ENCODE measurements around the gene KLHL3. TPM values are rescaled to one million over a fixed set of nuclear protein-coding genes. Genes with fewer than 3 reads are reported as not detected.

Gene KLHL3
- total RNA-seq, 1 donor from 2014 or later, result 1.2 TPM

DNA sequence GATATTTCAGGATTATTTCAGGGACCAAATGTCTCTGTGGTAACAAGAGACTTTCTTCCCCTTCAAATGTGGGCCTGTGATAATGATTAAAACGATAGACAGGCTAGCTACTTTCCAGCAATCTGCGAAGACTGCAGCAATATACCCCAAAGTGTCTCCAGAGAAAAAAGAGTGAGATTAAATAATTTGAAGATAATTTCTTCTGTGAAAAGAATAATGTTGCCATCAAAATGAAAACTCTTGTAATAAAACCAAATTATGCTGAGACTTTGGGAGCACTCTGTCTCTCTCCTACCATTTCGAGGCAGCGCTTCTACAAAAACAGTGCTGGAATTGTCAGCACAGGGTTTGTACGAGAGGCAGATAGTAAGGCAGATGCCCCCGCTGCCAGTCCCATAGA is 132.5 kb downstream of the KLHL3 start:
- intact Hi-C loops (cut with micrococcal nuclease), result no loop called here
- H3K36me3 Mint-ChIP-seq (ENCODE audit: low read depth), result no peaks in the 10 kb centered on the region
- peaks cover 18% of the 10 kb centered on the region for H3K27me3 Mint-ChIP-seq (ENCODE audit: insufficient read depth)
- no peak overlapping the region for H3K27ac Mint-ChIP-seq
- H3K9me3 Mint-ChIP-seq, result no peaks in the 10 kb centered on the region
- H3K4me3 Mint-ChIP-seq, result no peak overlapping the region
- H3K4me1 Mint-ChIP-seq (ENCODE audit: low read depth), result no peaks in the 10 kb centered on the region
- no peak for DNase-seq (ENCODE audit: low spot score)

DNA sequence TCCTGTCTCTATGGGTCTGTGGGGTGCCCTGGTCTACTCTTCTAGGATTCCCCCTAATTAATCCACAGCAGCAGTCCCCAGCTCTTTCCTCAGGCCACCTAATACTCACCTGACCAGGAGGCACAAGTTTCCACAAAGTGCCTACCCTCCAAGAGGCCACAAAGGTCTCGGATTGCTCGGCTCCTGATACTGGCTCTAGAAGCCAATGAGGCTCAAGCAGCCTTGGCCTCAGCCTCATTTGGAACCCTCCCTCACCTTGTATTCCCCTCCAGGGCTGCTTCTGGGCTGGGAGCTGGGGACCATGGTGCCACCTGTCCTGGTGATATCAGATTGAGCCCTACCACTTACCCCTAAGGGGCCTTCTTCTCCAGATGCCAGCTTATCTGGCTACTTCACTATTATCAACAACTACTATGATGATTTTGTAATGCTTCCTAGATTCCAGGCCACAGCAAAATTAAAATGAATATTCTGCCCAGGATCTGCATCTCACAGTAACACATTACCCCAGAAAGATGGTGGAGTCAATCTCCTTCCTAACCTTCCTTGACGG is 133.1 kb downstream of the KLHL3 start:
- H3K4me3 Mint-ChIP-seq, result no peak overlapping the region
- peaks cover 15% of the 10 kb centered on the region for H3K27me3 Mint-ChIP-seq (ENCODE audit: insufficient read depth)
- H3K9me3 Mint-ChIP-seq, result no peaks in the 10 kb centered on the region
- H3K27ac Mint-ChIP-seq, result no peak overlapping the region
- DNase-seq (ENCODE audit: low spot score), result no peak
- H3K4me1 Mint-ChIP-seq (ENCODE audit: low read depth), result no peaks in the 10 kb centered on the region
- intact Hi-C loops (cut with micrococcal nuclease), result no loop called here
- H3K36me3 Mint-ChIP-seq (ENCODE audit: low read depth), result no peaks in the 10 kb centered on the region

DNA sequence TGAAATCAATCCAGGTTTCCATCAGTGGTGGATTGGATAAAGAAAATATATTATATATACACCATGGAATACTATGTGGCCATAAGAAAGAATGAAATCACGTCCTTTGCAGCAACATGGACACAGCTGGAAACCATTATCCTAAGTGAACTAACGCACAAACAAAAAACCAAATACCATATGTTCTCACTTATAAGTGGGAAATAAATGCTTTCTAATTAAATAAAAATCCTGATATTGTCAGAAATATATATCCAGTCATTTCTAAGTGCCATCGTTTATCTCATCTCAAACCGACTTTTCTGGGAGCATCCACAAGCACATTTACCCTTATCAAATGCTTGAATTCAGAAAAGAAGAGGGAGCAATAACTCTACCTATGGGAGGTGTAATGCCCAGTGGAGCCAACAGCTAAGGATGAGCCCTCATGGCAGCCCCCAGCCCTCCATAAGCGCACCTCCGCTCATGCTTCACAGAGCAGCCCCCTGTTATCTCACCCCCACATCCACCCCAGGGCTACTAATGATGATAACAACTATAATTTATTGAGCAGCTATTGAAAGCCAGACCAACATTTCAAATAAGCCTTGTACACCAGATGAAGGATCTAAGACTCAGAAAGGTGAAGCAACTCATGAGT is 135.0 kb downstream of the KLHL3 start:
- Mint-ChIP-seq H3K4me3 (no peak overlapping the region), H3K27me3 (ENCODE audit: insufficient read depth) (peaks cover 15% of the 10 kb centered on the region), H3K4me1 (ENCODE audit: low read depth) (no peaks in the 10 kb centered on the region), H3K27ac (no peak overlapping the region), H3K36me3 (ENCODE audit: low read depth) (no peaks in the 10 kb centered on the region), H3K9me3 (no peaks in the 10 kb centered on the region)
- intact Hi-C loops (cut with micrococcal nuclease), result no loop called here
- no peak for DNase-seq (ENCODE audit: low spot score)

DNA sequence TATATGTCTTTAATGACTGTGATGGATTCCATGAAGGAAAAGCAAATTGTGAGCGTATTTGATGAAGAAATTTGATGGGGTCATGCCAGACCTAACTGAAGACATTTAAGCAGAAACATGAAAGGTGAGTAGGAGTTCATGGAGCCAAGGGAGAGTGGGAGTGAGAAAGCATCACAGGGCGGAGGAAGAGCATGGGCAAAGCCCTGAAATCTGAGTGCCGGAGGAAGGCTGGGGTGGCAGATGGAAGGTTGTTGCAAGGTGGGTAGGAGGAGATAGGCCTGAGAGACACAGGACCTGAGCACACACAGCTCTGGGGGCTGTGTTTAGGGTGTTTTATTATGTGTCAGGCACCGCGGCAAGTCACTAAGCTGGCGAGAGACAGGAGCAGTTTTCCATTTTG is 136.4 kb downstream of the KLHL3 start:
- peaks cover 15% of the 10 kb centered on the region for H3K27me3 Mint-ChIP-seq (ENCODE audit: insufficient read depth)
- intact Hi-C loops (cut with micrococcal nuclease), result no loop called here
- H3K4me3 Mint-ChIP-seq, result no peak overlapping the region
- no peak for DNase-seq (ENCODE audit: low spot score)
- H3K9me3 Mint-ChIP-seq, result no peaks in the 10 kb centered on the region
- H3K27ac Mint-ChIP-seq, result no peak overlapping the region
- H3K36me3 Mint-ChIP-seq (ENCODE audit: low read depth), result no peaks in the 10 kb centered on the region
- H3K4me1 Mint-ChIP-seq (ENCODE audit: low read depth), result no peaks in the 10 kb centered on the region

DNA sequence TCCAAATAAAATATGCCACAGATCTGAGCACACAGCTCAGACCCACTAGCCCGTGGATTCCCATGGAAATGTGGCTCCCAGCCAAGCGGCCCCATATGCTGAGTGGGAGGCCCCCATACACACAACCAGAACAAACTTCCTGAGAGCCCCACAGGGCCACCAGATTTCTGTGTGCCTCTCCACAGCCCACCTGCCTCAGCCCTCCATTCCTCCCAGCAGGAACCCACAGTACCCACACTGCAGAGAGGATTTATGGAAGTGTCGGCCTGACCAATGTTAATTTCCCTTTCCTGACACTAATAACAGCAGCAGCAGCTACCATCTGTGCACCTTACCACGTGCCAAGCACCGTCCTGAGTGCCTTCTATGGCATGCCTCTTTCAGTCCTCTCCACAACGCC is 137.5 kb downstream of the KLHL3 start:
- no peaks in the 10 kb centered on the region for H3K36me3 Mint-ChIP-seq (ENCODE audit: low read depth)
- no peaks in the 10 kb centered on the region for H3K9me3 Mint-ChIP-seq
- no peak for DNase-seq (ENCODE audit: low spot score)
- H3K4me3 Mint-ChIP-seq, result no peak overlapping the region
- H3K27me3 Mint-ChIP-seq (ENCODE audit: insufficient read depth), result peaks cover 13% of the 10 kb centered on the region
- H3K27ac Mint-ChIP-seq, result no peak overlapping the region
- no peaks in the 10 kb centered on the region for H3K4me1 Mint-ChIP-seq (ENCODE audit: low read depth)
- intact Hi-C loops (cut with micrococcal nuclease), result no loop called here

DNA sequence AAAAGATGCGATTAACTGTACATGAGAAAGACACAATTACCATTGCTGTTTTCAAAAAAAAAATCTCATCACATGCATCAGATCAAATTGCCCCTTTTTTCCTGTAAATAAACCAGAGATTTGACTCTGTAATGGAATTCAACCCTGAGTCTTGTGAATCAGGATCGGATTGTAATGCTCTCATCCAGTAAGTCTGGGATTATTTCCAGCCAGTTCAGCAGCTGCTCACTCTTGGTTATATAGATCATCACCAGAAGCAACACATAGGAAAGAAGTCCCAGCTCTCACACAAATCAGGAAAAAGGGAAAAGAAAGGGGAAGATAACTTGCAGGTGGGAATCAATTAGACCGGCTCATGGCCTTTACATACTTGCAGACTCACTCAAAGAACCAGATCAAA is 138.9 kb downstream of the KLHL3 start:
- intact Hi-C loops (cut with micrococcal nuclease), result no loop called here
- no peak overlapping the region for H3K27ac Mint-ChIP-seq
- H3K27me3 Mint-ChIP-seq (ENCODE audit: insufficient read depth), result peaks cover 18% of the 10 kb centered on the region
- H3K9me3 Mint-ChIP-seq, result no peaks in the 10 kb centered on the region
- H3K36me3 Mint-ChIP-seq (ENCODE audit: low read depth), result no peaks in the 10 kb centered on the region
- no peak overlapping the region for H3K4me3 Mint-ChIP-seq
- no peaks in the 10 kb centered on the region for H3K4me1 Mint-ChIP-seq (ENCODE audit: low read depth)
- no peak for DNase-seq (ENCODE audit: low spot score)

DNA sequence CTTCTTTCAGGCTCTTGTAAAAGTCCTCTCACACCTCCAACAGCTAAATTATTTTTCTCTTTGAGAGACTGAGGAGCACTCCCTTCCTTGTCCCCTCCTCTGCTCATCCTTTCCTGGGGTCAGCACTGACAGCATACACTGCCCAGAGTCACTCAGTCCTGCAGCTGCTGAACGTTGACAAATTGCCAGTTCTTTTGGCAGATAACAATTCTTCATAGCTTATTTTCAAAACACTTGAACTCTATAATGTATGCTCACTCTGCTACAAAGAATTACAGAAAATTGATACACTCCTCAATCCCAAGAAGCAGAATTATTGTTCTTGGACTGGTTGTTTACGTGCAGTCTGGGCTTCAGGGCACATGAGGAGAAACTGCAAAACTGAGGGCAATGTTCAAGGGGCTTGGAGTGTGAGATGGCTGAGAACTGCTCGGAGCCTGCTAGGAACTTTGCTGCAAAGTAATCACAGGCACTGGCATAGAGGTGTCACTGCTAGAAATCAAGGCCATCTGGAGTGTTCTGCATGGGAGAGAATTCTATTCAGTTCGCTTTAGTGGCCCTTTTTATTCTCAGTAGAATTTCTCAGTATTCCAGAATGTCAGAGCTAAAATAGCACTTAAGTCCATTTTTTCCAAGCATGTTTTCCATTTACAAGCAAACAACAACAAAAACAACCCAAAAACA is 140.4 kb downstream of the KLHL3 start:
- Mint-ChIP-seq H3K27me3 (ENCODE audit: insufficient read depth) (peaks cover 21% of the 10 kb centered on the region), H3K27ac (no peak overlapping the region), H3K36me3 (ENCODE audit: low read depth) (no peaks in the 10 kb centered on the region), H3K4me3 (no peak overlapping the region), H3K4me1 (ENCODE audit: low read depth) (no peaks in the 10 kb centered on the region), H3K9me3 (no peaks in the 10 kb centered on the region)
- DNase-seq (ENCODE audit: low spot score), result no peak
- intact Hi-C loops (cut with micrococcal nuclease), result no loop called here

DNA sequence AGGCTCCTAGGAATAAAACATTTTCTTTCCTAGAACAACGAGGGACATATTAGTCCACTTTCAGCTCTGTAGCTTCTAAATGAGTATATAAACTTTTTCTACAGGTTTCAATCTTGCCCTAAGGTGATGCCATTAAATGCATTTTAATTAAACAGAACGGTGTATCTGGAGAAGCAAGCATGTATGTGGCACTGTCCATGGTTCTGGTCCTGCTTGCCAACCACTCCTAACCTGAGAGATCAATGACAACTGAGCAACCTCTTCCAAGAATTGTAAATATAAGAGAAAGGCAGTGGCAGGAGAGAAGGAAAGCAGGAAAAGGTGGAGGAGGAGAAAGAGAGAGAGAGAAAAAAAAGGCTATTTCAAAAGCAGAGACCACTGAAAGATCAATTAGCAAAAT is 141.2 kb downstream of the KLHL3 start:
- H3K27ac Mint-ChIP-seq, result no peak overlapping the region
- intact Hi-C loops (cut with micrococcal nuclease), result no loop called here
- H3K27me3 Mint-ChIP-seq (ENCODE audit: insufficient read depth), result peaks cover 21% of the 10 kb centered on the region
- H3K36me3 Mint-ChIP-seq (ENCODE audit: low read depth), result no peaks in the 10 kb centered on the region
- H3K9me3 Mint-ChIP-seq, result no peaks in the 10 kb centered on the region
- no peaks in the 10 kb centered on the region for H3K4me1 Mint-ChIP-seq (ENCODE audit: low read depth)
- no peak for DNase-seq (ENCODE audit: low spot score)
- H3K4me3 Mint-ChIP-seq, result no peak overlapping the region

DNA sequence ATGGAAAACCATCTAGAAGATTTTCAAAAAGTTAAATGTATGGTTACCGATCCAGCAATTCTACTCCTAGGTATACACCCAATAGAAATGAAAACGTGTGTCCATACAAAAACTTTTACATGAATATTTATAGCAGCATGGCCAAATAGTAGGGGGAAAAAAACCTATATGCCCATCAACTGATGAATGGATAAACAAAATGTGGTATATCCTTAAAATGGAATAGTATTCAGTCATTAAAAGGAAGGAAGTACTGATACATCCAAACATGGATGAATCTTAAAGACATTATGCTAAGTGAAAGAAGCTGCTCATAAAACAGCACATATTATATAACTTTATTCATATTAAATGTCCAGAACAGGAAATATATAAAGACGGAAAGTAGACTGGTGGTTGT is 143.6 kb downstream of the KLHL3 start:
- intact Hi-C loops (cut with micrococcal nuclease), result no loop called here

DNA sequence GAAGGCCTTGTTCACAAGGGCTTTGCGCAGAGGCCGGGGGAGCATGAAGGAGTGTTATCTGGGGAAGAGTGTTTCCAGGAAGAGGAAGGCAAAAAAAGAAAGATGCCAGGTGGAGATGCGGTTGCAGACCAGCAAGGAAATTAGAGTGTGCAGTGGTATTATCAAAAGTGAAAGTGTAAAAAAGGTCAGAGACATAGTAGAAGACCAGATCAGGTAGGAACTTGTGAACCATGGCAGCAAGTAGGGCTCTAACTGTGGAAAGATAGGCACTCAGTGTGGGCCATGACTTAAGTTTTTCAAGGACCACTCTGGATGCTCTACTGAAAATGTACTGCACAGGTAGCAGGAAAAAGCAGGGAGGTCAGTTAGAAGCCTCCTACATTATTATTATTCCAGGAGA is 146.7 kb downstream of the KLHL3 start:
- no peaks in the 10 kb centered on the region for H3K4me1 Mint-ChIP-seq (ENCODE audit: low read depth)
- DNase-seq (ENCODE audit: low spot score), result no peak
- no peak overlapping the region for H3K4me3 Mint-ChIP-seq
- H3K9me3 Mint-ChIP-seq, result no peaks in the 10 kb centered on the region
- intact Hi-C loops (cut with micrococcal nuclease), result no loop called here
- peaks cover 12% of the 10 kb centered on the region for H3K27me3 Mint-ChIP-seq (ENCODE audit: insufficient read depth)
- H3K27ac Mint-ChIP-seq, result no peak overlapping the region
- no peaks in the 10 kb centered on the region for H3K36me3 Mint-ChIP-seq (ENCODE audit: low read depth)

More for the DNA sequence above, 143.6 kb downstream of the KLHL3 start:
- Mint-ChIP-seq H3K9me3 (no peaks in the 10 kb centered on the region), H3K27me3 (ENCODE audit: insufficient read depth) (peaks cover 18% of the 10 kb centered on the region), H3K27ac (no peak overlapping the region), H3K4me1 (ENCODE audit: low read depth) (no peaks in the 10 kb centered on the region), H3K36me3 (ENCODE audit: low read depth) (no peaks in the 10 kb centered on the region), H3K4me3 (no peak overlapping the region)
- no peak for DNase-seq (ENCODE audit: low spot score)

DNA sequence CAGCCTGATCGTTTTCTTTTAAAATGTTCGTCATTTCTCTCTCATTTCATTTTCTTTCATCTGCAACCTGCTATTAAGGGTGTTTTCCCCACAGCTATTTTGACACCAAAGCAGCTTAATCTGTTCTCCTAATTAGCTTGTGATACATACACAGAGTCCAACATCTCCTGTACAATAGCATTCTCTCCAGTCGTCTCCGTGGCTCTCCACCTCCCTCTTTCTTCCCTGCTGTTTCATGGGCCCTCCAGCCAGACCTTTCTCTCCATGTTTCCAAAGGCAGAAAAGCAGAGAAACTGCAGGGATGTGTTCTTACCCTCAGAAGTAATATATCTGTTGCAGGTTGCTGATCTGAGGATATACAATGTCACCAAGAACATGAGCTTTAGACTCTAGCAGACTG is 148.0 kb downstream of the KLHL3 start:
- Mint-ChIP-seq H3K27ac (no peak overlapping the region), H3K27me3 (ENCODE audit: insufficient read depth) (peaks cover 10% of the 10 kb centered on the region), H3K36me3 (ENCODE audit: low read depth) (no peaks in the 10 kb centered on the region), H3K4me3 (no peak overlapping the region), H3K4me1 (ENCODE audit: low read depth) (no peaks in the 10 kb centered on the region), H3K9me3 (no peaks in the 10 kb centered on the region)
- intact Hi-C loops (cut with micrococcal nuclease), result no loop called here
- DNase-seq (ENCODE audit: low spot score), result no peak

DNA sequence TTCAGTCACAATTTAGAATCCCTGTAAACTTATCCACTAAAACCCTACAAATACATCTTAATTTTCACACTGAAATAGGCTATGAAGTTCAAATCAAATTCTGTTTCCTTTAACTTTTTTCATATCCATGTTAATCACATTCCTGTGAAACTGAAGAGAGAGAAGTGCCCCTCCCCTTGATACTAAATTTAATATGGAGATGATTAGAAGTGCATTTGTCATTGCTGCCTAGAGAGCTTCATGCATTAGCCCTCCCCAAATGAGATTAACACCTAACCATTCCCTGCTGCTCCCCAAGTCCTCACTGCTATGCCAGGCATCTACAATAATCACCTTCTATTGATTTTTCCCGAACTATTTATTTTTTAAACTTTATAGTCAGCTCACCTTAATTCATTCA is 151.6 kb downstream of the KLHL3 start:
- no peaks in the 10 kb centered on the region for H3K4me1 Mint-ChIP-seq (ENCODE audit: low read depth)
- no peak for DNase-seq (ENCODE audit: low spot score)
- H3K27me3 Mint-ChIP-seq (ENCODE audit: insufficient read depth), result peaks cover 7% of the 10 kb centered on the region
- H3K4me3 Mint-ChIP-seq, result no peak overlapping the region
- no peak overlapping the region for H3K27ac Mint-ChIP-seq
- no peaks in the 10 kb centered on the region for H3K9me3 Mint-ChIP-seq
- intact Hi-C loops (cut with micrococcal nuclease), result no loop called here
- no peaks in the 10 kb centered on the region for H3K36me3 Mint-ChIP-seq (ENCODE audit: low read depth)

DNA sequence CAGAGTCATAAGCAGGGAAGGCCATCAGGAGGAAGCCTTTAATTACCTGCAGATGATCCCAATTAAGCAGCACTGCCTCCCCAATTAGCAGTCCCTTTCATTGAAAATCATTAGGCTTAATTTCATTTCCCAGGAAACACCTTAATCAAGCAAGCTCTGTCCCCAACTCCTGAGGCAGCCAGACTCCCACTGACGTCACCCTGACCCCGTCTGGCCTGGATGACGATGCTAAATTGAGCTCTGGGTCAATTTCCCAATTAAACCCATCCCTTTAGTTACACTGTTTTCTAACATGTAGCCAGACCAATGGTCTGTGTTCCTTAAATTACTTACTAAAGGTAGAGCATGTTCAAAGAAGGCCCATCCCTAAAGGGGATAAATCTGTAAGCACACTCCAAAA is 152.8 kb downstream of the KLHL3 start:
- Mint-ChIP-seq H3K4me1 (ENCODE audit: low read depth) (no peaks in the 10 kb centered on the region), H3K4me3 (no peak overlapping the region), H3K27me3 (ENCODE audit: insufficient read depth) (peaks cover 7% of the 10 kb centered on the region), H3K9me3 (no peaks in the 10 kb centered on the region), H3K27ac (no peak overlapping the region), H3K36me3 (ENCODE audit: low read depth) (no peaks in the 10 kb centered on the region)
- DNase-seq (ENCODE audit: low spot score), result no peak
- intact Hi-C loops (cut with micrococcal nuclease), result no loop called here
